Esophagus muscularis mucosa (tissue), 4 donors: Measurements from ENCODE around the gene PM20D1. TPM values are rescaled to one million over a fixed set of nuclear protein-coding genes. Genes with fewer than 3 reads are reported as not detected.

Source experiments
- DNase-seq: peaks from one replicate; pipeline ENCODE4 v3.0.0-alpha.2; 2017; ENCODE audit errors: extremely low spot score
- H3K27ac ChIP-seq, 4 donors: fragments of 200-600 bp; sonication (generic); replicated peaks in 1 of 4; 1 replicate in 3 of 4; 2 replicates in 1 of 4; pipeline ENCODE4 v1.5.1; 2016 to 2019; ENCODE audit warnings: mild to moderate bottlenecking in 1 of 4
- H3K27me3 ChIP-seq, 4 donors: fragments of 200-600 bp; sonication (generic); one replicate each; pipeline versions ENCODE4 v1.5.1 to v1.6.0; 2016 to 2019
- H3K36me3 ChIP-seq, 4 donors: fragments of 200-600 bp; sonication (generic); one replicate each; pipeline ENCODE4 v1.5.1; 2016 to 2019
- H3K4me1 ChIP-seq, 4 donors: fragments of 200-600 bp; sonication (generic); one replicate each; pipeline ENCODE4 v1.5.1; 2016 to 2019
- H3K4me3 ChIP-seq, 4 donors: fragments of 200-600 bp; sonication (generic); 1 replicate in 2 of 4; 2 replicates in 2 of 4; pipeline ENCODE4 v1.5.1; 2016 to 2019; ENCODE audit warnings: mild to moderate bottlenecking in 4 of 4, moderate library complexity in 1 of 4
- H3K9me3 ChIP-seq, 4 donors: fragments of 200-600 bp; sonication (generic); 1 replicate in 3 of 4; 2 replicates in 1 of 4; pipeline ENCODE4 v1.5.1; 2016 to 2019
- CTCF ChIP-seq, 3 experiments: fragments of 200-600 bp in 2 of 3; fragments of 450-650 bp in 1 of 3; sonication (generic) in 2 of 3; IDR thresholded peaks; one replicate each; pipeline ENCODE4 v1.5.1; 2017 to 2019; ENCODE audit warnings: antibody characterized with exemption in 3 of 3, mild to moderate bottlenecking in 2 of 3, moderate library complexity in 1 of 3
- EP300 ChIP-seq: sonication (generic); formaldehyde crosslinking; IDR thresholded peaks from one replicate; pipeline ENCODE4 v1.6.1; 2017; ENCODE audit warnings: antibody characterized with exemption
- POLR2A ChIP-seq: fragments of 450-650 bp; IDR thresholded peaks from one replicate; pipeline ENCODE4 v1.6.1; 2017; ENCODE audit warnings: antibody characterized with exemption, moderate library complexity, mild to moderate bottlenecking, low read depth
- POLR2AphosphoS5 ChIP-seq, 2 donors: sonication (generic); formaldehyde crosslinking; IDR thresholded peaks; one replicate each; pipeline ENCODE4 v1.6.1; 2017; ENCODE audit warnings: antibody characterized with exemption in 2 of 2
- WGBS: methylation state at CpG from one replicate; pipeline ENCODE4 v1.1.5; 2018; 5-methylcytosine and 5-hydroxymethylcytosine counted together
- intact Hi-C: fragments of 100-400 bp; cut with DNase I; formaldehyde crosslinking; loops from one replicate; pipeline ENCODE4 v1.15.1; 2023
- total RNA-seq, 4 donors: library from RNA; depleted of rRNA; stranded (reverse); fragments of >200 nt; gene quantifications; one replicate each; pipeline versions ENCODE4 v1.1.0 to v1.2.1, GENCODE V29; 2016

PM20D1 gene
- total RNA-seq, 4 donors from 2014 or later, result 0.29 to 2.5 TPM; not detected in 2

GRCh38 chr1:205837382-205837970 is 12.5 kb downstream of the PM20D1 start:
- H3K36me3 ChIP-seq, result no peaks in the 10 kb centered on the region
- H3K27ac ChIP-seq, result no peak overlapping the region
- no peak for TF ChIP-seq POLR2A
- TF ChIP-seq POLR2AphosphoS5 (IDR thresholded peaks at IDR 0.05), result no peak
- TF ChIP-seq EP300, result no peak
- TF ChIP-seq CTCF (IDR thresholded peaks at IDR 0.05), result no peak
- H3K27me3 ChIP-seq, result no peaks in the 10 kb centered on the region
- H3K4me1 ChIP-seq, result peaks cover 0 to 1% (median 0%) of the 10 kb centered on the region in 4 donors
- DNase-seq, result no peak
- intact Hi-C loops, result no loop called here
- 79% methylated on average over 5 of the region's 7 CpGs for WGBS
- H3K4me3 ChIP-seq, result no peak overlapping the region
- no peaks in the 10 kb centered on the region for H3K9me3 ChIP-seq

GRCh38 chr1:205834751-205835150 is 15.2 kb downstream of the PM20D1 start:
- DNase-seq, result no peak
- Histone ChIP-seq H3K27me3 (no peaks in the 10 kb centered on the region), H3K9me3 (no peaks in the 10 kb centered on the region), H3K27ac (no peak overlapping the region), H3K4me3 (no peak overlapping the region), H3K4me1 (peaks cover 0 to 9% (median 0%) of the 10 kb centered on the region in 4 donors), H3K36me3 (no peaks in the 10 kb centered on the region)
- WGBS, result 89% methylated on average over 4 of the region's 4 CpGs
- intact Hi-C loops, result no loop called here
- no peak for TF ChIP-seq CTCF (IDR thresholded peaks at IDR 0.05)
- TF ChIP-seq POLR2AphosphoS5 (IDR thresholded peaks at IDR 0.05), result no peak
- no peak for TF ChIP-seq POLR2A
- TF ChIP-seq EP300, result no peak

GRCh38 chr1:205832326-205832751 is 17.6 kb downstream of the PM20D1 start:
- 82% methylated on average over 6 of the region's 6 CpGs for WGBS
- no peak for TF ChIP-seq EP300
- no peak for TF ChIP-seq POLR2AphosphoS5 (IDR thresholded peaks at IDR 0.05)
- no peak for TF ChIP-seq POLR2A
- no peak for TF ChIP-seq CTCF (IDR thresholded peaks at IDR 0.05)
- H3K27ac ChIP-seq, result no peak overlapping the region
- H3K27me3 ChIP-seq, result no peaks in the 10 kb centered on the region
- no peak overlapping the region for H3K4me3 ChIP-seq
- no peaks in the 10 kb centered on the region for H3K36me3 ChIP-seq
- no peaks in the 10 kb centered on the region for H3K9me3 ChIP-seq
- intact Hi-C loops, result no loop called here
- no peak for DNase-seq
- peaks cover 0 to 9% (median 1%) of the 10 kb centered on the region in 4 donors for H3K4me1 ChIP-seq

GRCh38 chr1:205827623-205828022 is 22.3 kb downstream of the PM20D1 start:
- intact Hi-C loops, result no loop called here
- WGBS, result no CpG with 5 or more reads among the region's 1 CpG

GRCh38 chr1:205826995-205827394 is 22.9 kb downstream of the PM20D1 start:
- no peak overlapping the region for H3K27ac ChIP-seq

More at GRCh38 chr1:205827623-205828022, 22.3 kb downstream of the PM20D1 start:
- no peak overlapping the region for H3K27ac ChIP-seq
- TF ChIP-seq POLR2AphosphoS5 (IDR thresholded peaks at IDR 0.05), result no peak
- no peaks in the 10 kb centered on the region for H3K9me3 ChIP-seq
- no peaks in the 10 kb centered on the region for H3K27me3 ChIP-seq
- peaks cover 0 to 16% (median 5%) of the 10 kb centered on the region in 4 donors for H3K4me1 ChIP-seq
- H3K36me3 ChIP-seq, result no peaks in the 10 kb centered on the region
- no peak for DNase-seq
- no peak overlapping the region for H3K4me3 ChIP-seq

More at GRCh38 chr1:205826995-205827394, 22.9 kb downstream of the PM20D1 start:
- Histone ChIP-seq H3K9me3 (no peaks in the 10 kb centered on the region), H3K4me3 (no peak overlapping the region), H3K4me1 (peaks cover 0 to 10% (median 5%) of the 10 kb centered on the region in 4 donors), H3K27me3 (no peaks in the 10 kb centered on the region), H3K36me3 (no peaks in the 10 kb centered on the region)
- TF ChIP-seq EP300, result no peak
- TF ChIP-seq CTCF (IDR thresholded peaks at IDR 0.05), result no peak
- no peak for TF ChIP-seq POLR2A
- TF ChIP-seq POLR2AphosphoS5 (IDR thresholded peaks at IDR 0.05), result no peak
- intact Hi-C loops, result no loop called here
- no peak for DNase-seq
- 49% methylated on average over 3 of the region's 3 CpGs for WGBS
